RWPE2 (cell line): ENCODE data around the gene ABCA9.

ENCODE experiments used
- ATAC-seq: fragments of 200-7000 bp; cut with Tn5 transposase; 3 replicates; pipeline ENCODE4 v1.9.1; 2021; ENCODE audit warnings: low read depth
- DNase-seq: peaks from one replicate; pipeline ENCODE4 v3.0.0-alpha.2; 2020; ENCODE audit warnings: low spot score
- H3K27ac ChIP-seq: fragments of 450-650 bp; 2 replicates; pipeline ENCODE4 v1.5.1; 2017; ENCODE audit warnings: mild to moderate bottlenecking; ENCODE audit not compliant: poor library complexity, severe bottlenecking
- H3K27me3 ChIP-seq: fragments of 250-450 bp; sonication (Bioruptor Pico); 2 replicates; pipeline ENCODE4 v1.5.1; 2021; ENCODE audit warnings: mild to moderate bottlenecking, moderate library complexity; ENCODE audit not compliant: insufficient read depth, poor library complexity, severe bottlenecking
- H3K36me3 ChIP-seq: fragments of 250-450 bp; sonication (Bioruptor Pico); 2 replicates; pipeline ENCODE4 v1.5.1; 2020; ENCODE audit warnings: low read depth, mild to moderate bottlenecking, moderate library complexity
- H3K4me1 ChIP-seq: fragments of 250-450 bp; sonication (Bioruptor Pico); 2 replicates; pipeline ENCODE4 v1.5.1; 2021; ENCODE audit warnings: mild to moderate bottlenecking, moderate library complexity; ENCODE audit not compliant: insufficient read depth, poor library complexity, severe bottlenecking
- H3K4me3 ChIP-seq: fragments of 250-450 bp; sonication (Bioruptor Pico); 2 replicates; pipeline ENCODE4 v1.5.1; 2021; ENCODE audit warnings: mild to moderate bottlenecking, moderate library complexity; ENCODE audit not compliant: severe bottlenecking
- H3K9me3 ChIP-seq: fragments of 250-450 bp; sonication (Bioruptor Pico); 2 replicates; pipeline ENCODE4 v1.5.1; 2021; ENCODE audit warnings: mild to moderate bottlenecking, moderate library complexity; ENCODE audit not compliant: severe bottlenecking
- CTCF ChIP-seq: fragments of 450-650 bp; IDR thresholded peaks from one replicate; pipeline ENCODE4 v1.5.1; 2017; ENCODE audit warnings: mild to moderate bottlenecking, moderate library complexity; ENCODE audit not compliant: poor library complexity, severe bottlenecking

ABCA9 gene

GRCh38 chr17:69065113-69065512, 4.4 kb upstream of the ABCA9 start:
- no peak for TF ChIP-seq CTCF
- Histone ChIP-seq H3K4me1 (no peaks in the 10 kb centered on the region), H3K27ac (no peak overlapping the region), H3K9me3 (no peaks in the 10 kb centered on the region), H3K27me3 (no peaks in the 10 kb centered on the region), H3K4me3 (no peak overlapping the region), H3K36me3 (no peaks in the 10 kb centered on the region)
- no peak for DNase-seq
- ATAC-seq, result no peak

DNA sequence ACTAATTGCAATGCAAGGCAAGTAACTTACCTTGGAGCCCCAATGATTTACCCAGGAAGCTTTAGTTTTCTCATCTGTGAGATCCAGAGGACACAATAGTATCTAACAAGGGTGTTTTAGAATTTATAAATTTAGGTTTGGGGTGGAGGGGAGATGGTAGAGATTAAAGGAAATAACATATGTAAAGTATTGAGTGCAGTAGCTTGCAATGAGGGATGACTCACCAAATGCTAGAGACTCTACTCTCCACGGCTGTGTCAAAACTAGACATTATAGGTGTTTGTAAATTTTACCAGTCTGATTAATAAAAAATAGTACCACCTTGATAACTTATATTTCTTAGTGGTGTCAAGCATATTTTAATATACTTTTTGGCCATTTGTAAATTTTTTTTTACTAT, 3.7 kb upstream of the ABCA9 start:
- no peak for TF ChIP-seq CTCF
- no peak for DNase-seq
- Histone ChIP-seq H3K4me1 (no peaks in the 10 kb centered on the region), H3K27me3 (no peaks in the 10 kb centered on the region), H3K4me3 (no peak overlapping the region), H3K36me3 (no peaks in the 10 kb centered on the region), H3K9me3 (no peaks in the 10 kb centered on the region), H3K27ac (no peak overlapping the region)
- ATAC-seq, result no peak

DNA sequence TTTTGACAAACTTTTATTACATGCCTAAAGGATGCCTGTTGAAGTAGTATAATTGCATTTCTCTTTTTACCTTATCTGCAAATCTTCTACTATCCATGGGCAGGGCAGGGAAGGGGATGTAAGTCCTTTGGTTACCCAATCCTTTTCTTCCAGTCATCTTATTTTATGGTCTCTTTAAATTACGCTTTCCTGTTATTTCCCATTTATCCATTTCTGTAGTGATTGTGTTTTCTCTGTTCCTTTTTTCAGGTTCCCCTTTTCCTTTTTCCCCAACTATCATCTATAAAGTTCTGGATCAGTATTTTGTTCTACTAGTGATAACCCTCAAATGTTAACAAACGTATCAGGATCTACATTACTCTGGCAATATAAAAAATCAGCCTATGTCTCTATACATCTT, 3.3 kb upstream of the ABCA9 start:
- Histone ChIP-seq H3K9me3 (no peaks in the 10 kb centered on the region), H3K27ac (no peak overlapping the region), H3K27me3 (no peaks in the 10 kb centered on the region), H3K36me3 (no peaks in the 10 kb centered on the region), H3K4me3 (no peak overlapping the region), H3K4me1 (no peaks in the 10 kb centered on the region)
- DNase-seq (no peak), ATAC-seq (no peak)
- TF ChIP-seq CTCF, result no peak

- no peak for TF ChIP-seq CTCF
- no peak overlapping the region for H3K27ac ChIP-seq
- no peaks in the 10 kb centered on the region for H3K36me3 ChIP-seq
- no peak for ATAC-seq
- no peaks in the 10 kb centered on the region for H3K9me3 ChIP-seq
- no peaks in the 10 kb centered on the region for H3K4me1 ChIP-seq
- DNase-seq, result no peak
- H3K4me3 ChIP-seq, result no peak overlapping the region
- H3K27me3 ChIP-seq, result no peaks in the 10 kb centered on the region
Measured at GRCh38 chr17:69062860-69063581, 2.3 kb upstream of the ABCA9 start.
